H1 (cell line): Measurements from ENCODE around the gene FSD1. TPM values are rescaled to one million over a fixed set of nuclear protein-coding genes. Genes with fewer than 3 reads are reported as not detected.

Experiments
- CTCF ChIA-PET: fragments of 300-600 bp; sonication (Branson Sonifier 250); formaldehyde crosslinking; loops from one replicate; lab custom pipeline; 2021; ENCODE audit not compliant: partially characterized antibody; lab: Charles Lee
- POLR2A ChIA-PET: fragments of 300-600 bp; sonication (Branson Sonifier 250); formaldehyde crosslinking; loops from one replicate; lab custom pipeline; 2021; ENCODE audit warnings: inconsistent platforms; ENCODE audit not compliant: partially characterized antibody; lab: Charles Lee
- DNase-seq, 2 experiments: peaks; one replicate each; pipeline versions ENCODE4 v3.0.0 to v3.0.0-alpha.2; 2010 to 2022; ENCODE audit warnings: low spot score in 2 of 2, low read depth in 1 of 2, mixed read lengths in 1 of 2
- FAIRE-seq: peaks from 2 replicates; lab custom pipeline; 2011; peaks lifted over from hg19 to GRCh38; lab: Jason Lieb, UNC
- H2AFZ ChIP-seq: 2 replicates; pipeline ENCODE4 v1.8.1; 2012; ENCODE audit warnings: low read length, inconsistent platforms
- H2AK5ac ChIP-seq: 2 replicates; pipeline ENCODE4 v1.6.1; 2013; ENCODE audit warnings: low read depth, low read length
- H2BK120ac ChIP-seq: replicated peaks from 2 replicates; pipeline ENCODE3; 2013; ENCODE audit warnings: low read depth, low read length, inconsistent platforms
- H2BK12ac ChIP-seq: 2 replicates; pipeline ENCODE4 v1.6.1; 2013; ENCODE audit warnings: low read depth, low read length
- H2BK15ac ChIP-seq: 2 replicates; pipeline ENCODE4 v1.6.1; 2013; ENCODE audit warnings: low read length
- H2BK20ac ChIP-seq: 2 replicates; pipeline ENCODE4 v1.6.1; 2013; ENCODE audit warnings: low read length
- H2BK5ac ChIP-seq: 2 replicates; pipeline ENCODE4 v1.6.1; 2013; ENCODE audit warnings: low read depth, low read length
- H3K14ac ChIP-seq: 2 replicates; pipeline ENCODE4 v1.6.1; 2013; ENCODE audit warnings: inconsistent platforms; ENCODE audit not compliant: insufficient read length
- H3K18ac ChIP-seq: 2 replicates; pipeline ENCODE4 v1.6.1; 2013; ENCODE audit warnings: low read length; ENCODE audit errors: extremely low read depth
- H3K23ac ChIP-seq: 2 replicates; pipeline ENCODE4 v1.6.1; 2013; ENCODE audit warnings: inconsistent platforms; ENCODE audit not compliant: insufficient read length
- H3K23me2 ChIP-seq: 2 replicates; pipeline ENCODE4 v1.6.1; 2013; ENCODE audit warnings: low read depth, low read length
- H3K27ac ChIP-seq: 2 replicates; pipeline ENCODE4 v1.6.1; 2011; ENCODE audit warnings: low read depth, low read length, inconsistent platforms
- H3K27me3 ChIP-seq, 4 experiments: replicated peaks in 1 of 4; 1 replicate in 1 of 4; 2 replicates in 3 of 4; pipeline versions ENCODE4 v1.6.1 to v1.8.1; 2011 to 2013; ENCODE audit warnings: low read length in 3 of 4, mild to moderate bottlenecking in 3 of 4, inconsistent platforms in 2 of 4, mixed read lengths in 2 of 4, moderate library complexity in 1 of 4; ENCODE audit not compliant: control insufficient read depth in 3 of 4, insufficient read depth in 3 of 4; ENCODE audit errors: extremely low read depth in 1 of 4
- H3K36me3 ChIP-seq, 4 experiments: 2 replicates each; pipeline versions ENCODE4 v1.6.1 to v1.8.1; 2011 to 2013; ENCODE audit warnings: mild to moderate bottlenecking in 4 of 4, low read length in 3 of 4, moderate library complexity in 2 of 4, control low read depth in 1 of 4, inconsistent platforms in 1 of 4; ENCODE audit not compliant: insufficient read depth in 4 of 4, control insufficient read depth in 2 of 4
- H3K4ac ChIP-seq: replicated peaks from 2 replicates; pipeline ENCODE3; 2013; ENCODE audit warnings: low read length, low read depth, mixed read lengths, inconsistent platforms; ENCODE audit not compliant: insufficient read length
- H3K4me1 ChIP-seq, 4 experiments: replicated peaks in 1 of 4; 1 replicate in 1 of 4; 2 replicates in 3 of 4; pipeline versions ENCODE4 v1.6.1 to v1.8.1; 2011 to 2013; ENCODE audit warnings: low read length in 3 of 4, inconsistent platforms in 2 of 4, mixed read lengths in 1 of 4; ENCODE audit not compliant: insufficient read depth in 4 of 4, control insufficient read depth in 3 of 4
- H3K4me2 ChIP-seq, 2 experiments: 2 replicates each; pipeline versions ENCODE4 v1.6.1 to v1.8.1; 2011 to 2013; ENCODE audit warnings: low read depth in 2 of 2, low read length in 2 of 2, control low read depth in 1 of 2, inconsistent platforms in 1 of 2, mild to moderate bottlenecking in 1 of 2; ENCODE audit not compliant: insufficient read depth in 1 of 2
- H3K4me3 ChIP-seq, 4 experiments: fragments of 200-600, 300-600 bp in 1 of 4; sonication (generic), shearing (Covaris generic), sonication (Bioruptor Twin) in 1 of 4; 2 replicates each; pipeline versions ENCODE4 v1.5.1 to v1.8.1; 2011 to 2016; ENCODE audit warnings: low read length in 4 of 4, low read depth in 3 of 4, control low read depth in 2 of 4, inconsistent platforms in 2 of 4, mild to moderate bottlenecking in 2 of 4, mixed read lengths in 1 of 4, moderate library complexity in 1 of 4; ENCODE audit not compliant: insufficient read depth in 2 of 4; ENCODE audit errors: extremely low read depth in 1 of 4
- H3K56ac ChIP-seq: replicated peaks from 2 replicates; pipeline ENCODE3; 2013; ENCODE audit warnings: low read depth, mild to moderate bottlenecking, mixed read lengths, low read length, inconsistent platforms; ENCODE audit not compliant: insufficient read length
- H3K79me1 ChIP-seq: 2 replicates; pipeline ENCODE4 v1.6.1; 2013; ENCODE audit warnings: low read depth, low read length, control low read depth
- H3K79me2 ChIP-seq, 2 experiments: 2 replicates each; pipeline versions ENCODE4 v1.6.1 to v1.8.1; 2012 to 2013; ENCODE audit warnings: low read length in 2 of 2, mild to moderate bottlenecking in 2 of 2, inconsistent platforms in 1 of 2; ENCODE audit not compliant: insufficient read depth in 2 of 2, control insufficient read depth in 1 of 2
- H3K9ac ChIP-seq, 4 experiments: replicated peaks in 1 of 4; 1 replicate in 1 of 4; 2 replicates in 3 of 4; pipeline versions ENCODE4 v1.6.1 to v1.8.1; 2011 to 2013; ENCODE audit warnings: low read depth in 3 of 4, low read length in 3 of 4, control low read depth in 2 of 4, mild to moderate bottlenecking in 2 of 4, moderate library complexity in 2 of 4, inconsistent platforms in 1 of 4; ENCODE audit errors: extremely low read depth in 1 of 4
- H3K9me3 ChIP-seq, 2 experiments: 2 replicates each; pipeline versions ENCODE4 v1.6.1 to v1.8.1; 2012 to 2013; ENCODE audit warnings: mild to moderate bottlenecking in 2 of 2, moderate library complexity in 2 of 2, control low read depth in 1 of 2, inconsistent platforms in 1 of 2, low read depth in 1 of 2, low read length in 1 of 2, mixed read lengths in 1 of 2; ENCODE audit not compliant: insufficient read depth in 2 of 2
- H4K20me1 ChIP-seq, 2 experiments: replicated peaks in 1 of 2; 2 replicates each; pipeline versions ENCODE3 to v1.8.1; 2011 to 2013; ENCODE audit warnings: inconsistent platforms in 2 of 2, low read length in 2 of 2, mild to moderate bottlenecking in 1 of 2; ENCODE audit not compliant: insufficient read depth in 2 of 2, control insufficient read depth in 1 of 2
- H4K5ac ChIP-seq: 2 replicates; pipeline ENCODE4 v1.6.1; 2013; ENCODE audit warnings: low read length, low read depth, mixed read lengths, inconsistent platforms; ENCODE audit not compliant: insufficient read length
- H4K8ac ChIP-seq: 2 replicates; pipeline ENCODE4 v1.8.0; 2013; ENCODE audit warnings: mild to moderate bottlenecking, moderate library complexity, low read length, inconsistent platforms; ENCODE audit not compliant: insufficient read depth; ENCODE audit errors: extremely low read depth
- H4K91ac ChIP-seq: replicated peaks from 2 replicates; pipeline ENCODE3; 2013; ENCODE audit warnings: low read length, mixed read lengths, inconsistent platforms; ENCODE audit not compliant: insufficient read length
- CHD2 ChIP-seq: IDR thresholded peaks from 2 replicates; pipeline ENCODE4 v1.6.1; 2012; ENCODE audit warnings: low read length, improper control_type of control experiment
- NRF1 ChIP-seq: IDR thresholded peaks from 2 replicates; pipeline ENCODE4 v1.6.1; 2011; ENCODE audit warnings: mild to moderate bottlenecking, low read depth, low read length, improper control_type of control experiment
- RNF2 ChIP-seq: fragments of 200-900, 300-1000 bp; sonication (generic); IDR thresholded peaks from 2 replicates; pipeline ENCODE4 v1.7.1; 2016; ENCODE audit warnings: borderline replicate concordance, low read depth, mild to moderate bottlenecking, antibody characterized with exemption, low read length; ENCODE audit not compliant: poor library complexity, severe bottlenecking; ENCODE audit errors: missing control alignments
- SP1 ChIP-seq: IDR thresholded peaks from 2 replicates; pipeline ENCODE4 v1.6.1; 2011; ENCODE audit warnings: low read depth, low read length
- SP2 ChIP-seq: IDR thresholded peaks from 2 replicates; pipeline ENCODE4 v1.6.1; 2012; ENCODE audit warnings: mild to moderate bottlenecking, low read length, inconsistent platforms
- SP4 ChIP-seq: IDR thresholded peaks from 2 replicates; pipeline ENCODE4 v1.6.1; 2012; ENCODE audit warnings: low read length, inconsistent platforms
- WGBS, 2 experiments: shearing (Covaris generic) in 1 of 2; methylation state at CpG; one replicate each; pipeline versions ENCODE4 v1.1.6 to v1.1.7; 2013 to 2015; ENCODE audit warnings: low lambda C conversion rate in 2 of 2, mixed read lengths in 2 of 2, inconsistent platforms in 1 of 2, low coverage in 1 of 2, missing lambda C conversion rate in 1 of 2; ENCODE audit not compliant: insufficient replicate concordance in 2 of 2, insufficient coverage in 1 of 2, insufficient read length in 1 of 2; ENCODE audit errors: extremely low coverage in 1 of 2, missing lambda C conversion rate in 1 of 2; 5-methylcytosine and 5-hydroxymethylcytosine counted together
- polyA plus RNA-seq, 7 experiments: library from polyadenylated mRNA; depleted of rRNA in 3 of 7; stranded (reverse) in 5 of 7; unstranded in 2 of 7; fragments of >200 nt in 5 of 7; fragments of 200-250 nt in 2 of 7; gene quantifications; 1 replicate in 5 of 7; 2 replicates in 1 of 7; 4 replicates in 1 of 7; pipeline versions ENCODE4 v1.2.1 to v1.2.3, GENCODE V29; 2011 to 2013; ENCODE audit warnings: missing spikeins in 2 of 7, mixed read lengths in 2 of 7
- total RNA-seq: library from RNA; stranded (reverse); fragmentation: NEBNext Ultra II Directional; extraction: Animal tissue kit (Norgen Biotek cat#: 25700); gene quantifications from 2 replicates; pipeline ENCODE4 v1.2.1, GENCODE V29; 2021

FSD1 gene
- total and polyA plus RNA-seq, 2 of the 8 experiments (the other 6 are each of a cell fraction or from before 2014, with no cell fraction given), result 58.8 to 181 TPM

DNA sequence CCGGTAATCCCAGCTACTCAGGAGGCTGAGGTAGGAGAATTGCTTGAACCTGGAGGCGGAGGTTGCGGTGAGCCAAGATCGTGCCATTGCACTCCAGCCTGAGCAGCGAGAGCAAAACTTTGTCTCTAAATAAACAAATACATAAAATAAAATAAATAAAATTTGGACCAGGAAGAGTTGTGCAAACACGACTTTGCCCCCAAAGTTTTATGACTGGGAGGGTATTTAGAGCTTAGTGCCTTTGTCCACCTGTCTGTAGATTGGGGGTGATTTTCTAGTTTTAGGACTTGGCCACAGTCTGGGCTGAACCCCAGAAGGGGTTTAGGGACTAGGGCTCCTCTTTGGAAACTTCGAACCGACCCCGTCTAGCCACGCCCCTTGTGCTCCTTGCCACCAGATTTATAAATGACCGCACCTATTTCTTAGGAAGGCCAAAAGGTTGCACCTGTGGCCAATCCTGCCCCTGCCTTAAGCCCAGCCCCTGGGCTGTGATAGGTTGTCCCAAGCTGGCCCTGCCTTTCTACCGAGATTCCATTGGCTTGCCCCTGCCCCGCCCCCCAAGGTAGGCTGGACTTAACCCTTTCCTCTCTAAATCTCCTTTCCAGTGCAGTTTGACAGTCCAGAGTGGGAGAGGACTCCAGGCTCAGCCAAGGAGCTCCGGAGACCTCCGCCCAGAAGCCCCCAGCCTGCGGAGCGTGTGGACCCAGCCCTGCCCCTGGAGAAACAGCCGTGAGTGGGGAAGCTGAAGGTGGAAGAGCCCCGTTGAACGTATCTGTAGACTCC is 20.0 kb upstream of the FSD1 start:
- Histone ChIP-seq H3K79me1 (no peaks in the 10 kb centered on the region), H2BK120ac (no peak overlapping the region), H4K20me1 (no peaks in the 10 kb centered on the region), H3K27me3 (peaks cover 9 to 27% (median 23%) of the 10 kb centered on the region in 4 experiments), H3K56ac (no peak overlapping the region), H2BK5ac (no peak overlapping the region), H3K14ac (no peak overlapping the region), H3K9me3 (no peaks in the 10 kb centered on the region), H2AFZ (peak overlapping the region; percentile 25; the same call in 1 of the 2 replicates), H3K4me2 (peak overlapping the region; percentile 52 to 59), H2BK12ac (no peak overlapping the region), H3K9ac (no peak overlapping the region; a peak in 1 of 7 replicates), H3K4ac (no peak overlapping the region), H2BK15ac (no peak overlapping the region), H3K23ac (no peak overlapping the region), H3K23me2 (peaks cover 5% of the 10 kb centered on the region; the same call in 1 of the 2 replicates), H3K79me2 (no peaks in the 10 kb centered on the region), H2BK20ac (no peak overlapping the region), H3K36me3 (no peaks in the 10 kb centered on the region), H3K27ac (no peak overlapping the region), H3K18ac (0 out of 2 replicates have a peak overlapping the region, but pooled peaks have one; percentile 9), H3K4me3 (peak overlapping the region; percentile 7 to 46 (median 16); a peak in 5 of 8 replicates), H4K5ac (no peak overlapping the region), H3K4me1 (peaks cover 0 to 4% (median 1%) of the 10 kb centered on the region in 4 experiments; a peak in 4 of 7 replicates), H4K8ac (no peak overlapping the region)
- WGBS, 2 experiments, result 53% methylated on average over 20 of the region's 20 CpGs; no CpG with 5 or more reads in 1 of the 2 experiments
- FAIRE-seq (peak; percentile 93), DNase-seq (peak; percentile 71 to 89)
- CTCF ChIA-PET, result interaction anchor here (1.2 to 2.3 kb wide), 2 partner anchors 16 to 68 kb away, joined by 3 to 25 read pairs; no protein-coding TSS in a partner anchor
- POLR2A ChIA-PET, result interaction anchor here (0.6 to 1.9 kb wide), 8 partner anchors 10 to 551 kb away, joined by 3 to 9 read pairs (median 3); partner anchors contain the start of gene MPND
- TF ChIP-seq SP2, result peak; percentile 35; the same call in 1 of the 2 replicates
- peak; percentile 86; the same call in 1 of the 2 replicates for TF ChIP-seq SP4
- TF ChIP-seq RNF2, result no peak
- peak; percentile 71 for TF ChIP-seq CHD2
- peak; percentile 95 for TF ChIP-seq SP1
- TF ChIP-seq NRF1, result no peak
- TF ChIP-seq, all 59 proteins: peak for 4
- Histone ChIP-seq H4K91ac (no peak overlapping the region), H2AK5ac (no peak overlapping the region)
